ENCODE data around the gene SUSD5.
A peak's percentile ranks its signal among the peaks of the same experiment; 100 is the strongest.
"Not testable (repeated sequence)": the region's sequence is repeated elsewhere in the genome, so short reads cannot be mapped to it uniquely, and the experiment has no call there.

Gene SUSD5

GRCh38 chr3:33146791-33147445 is 71.7 kb downstream of the SUSD5 start:
- DNase-seq, result no peak

- no peak for DNase-seq
Measured at GRCh38 chr3:33145901-33146580, 72.6 kb downstream of the SUSD5 start.

- DNase-seq, result no peak
Measured at GRCh38 chr3:33145221-33145900, 73.2 kb downstream of the SUSD5 start.

- DNase-seq, result no peak
Measured at GRCh38 chr3:33144433-33144832, 74.2 kb downstream of the SUSD5 start.

- no peak for DNase-seq
Measured at GRCh38 chr3:33141006-33141405, 77.6 kb downstream of the SUSD5 start.

- DNase-seq, result no peak
Measured at GRCh38 chr3:33139996-33140395, 78.6 kb downstream of the SUSD5 start.

- not testable (repeated sequence) for DNase-seq
Measured at GRCh38 chr3:33139006-33139623, 79.5 kb downstream of the SUSD5 start.

- no peak for DNase-seq
Measured at GRCh38 chr3:33137691-33138090, 80.9 kb downstream of the SUSD5 start.

- DNase-seq, result no peak
Measured at GRCh38 chr3:33134026-33134625, 84.5 kb downstream of the SUSD5 start.

GRCh38 chr3:33132019-33132360 is 86.6 kb downstream of the SUSD5 start:
- DNase-seq, result no peak

GRCh38 chr3:33131331-33132018 is 87.1 kb downstream of the SUSD5 start:
- DNase-seq, result peak; percentile 28

- DNase-seq, result no peak
Measured at GRCh38 chr3:33130144-33130543, 88.5 kb downstream of the SUSD5 start.

GRCh38 chr3:33128706-33129105 is 89.9 kb downstream of the SUSD5 start:
- no peak for DNase-seq

GRCh38 chr3:33125840-33126239 is 92.8 kb downstream of the SUSD5 start:
- DNase-seq, result no peak

GRCh38 chr3:33124638-33125037 is 94.0 kb downstream of the SUSD5 start:
- no peak for DNase-seq

GRCh38 chr3:33122991-33123390 is 95.6 kb downstream of the SUSD5 start:
- no peak for DNase-seq

- no peak for DNase-seq
Measured at GRCh38 chr3:33119891-33120290, 98.7 kb downstream of the SUSD5 start.

GRCh38 chr3:33117461-33117860 is 101.1 kb downstream of the SUSD5 start:
- DNase-seq, result no peak

- DNase-seq, result peak; percentile 4
Measured at GRCh38 chr3:33115024-33115768, 103.4 kb downstream of the SUSD5 start.

GRCh38 chr3:33114622-33115023 is 104.0 kb downstream of the SUSD5 start:
- no peak for DNase-seq

GRCh38 chr3:33113772-33114621 is 104.6 kb downstream of the SUSD5 start, which contains the start of gene CRTAP:
TSS of gene CRTAP (plus strand) at chr3:33114014. CDS start at chr3:33114078, 64 bp downstream.
- DNase-seq, result peak; percentile 61
